Psoas muscle (tissue), 8 donors: ENCODE results near the gene PRSS38. TPM values are rescaled to one million over a fixed set of nuclear protein-coding genes. Genes with fewer than 3 reads are reported as not detected.

ENCODE experiments used
- ATAC-seq, 4 donors: fragments of 200-7000 bp; cut with Tn5 transposase; one replicate each; pipeline ENCODE4 v1.9.1; 2020; ENCODE audit warnings: moderate library complexity in 3 of 4, mild to moderate bottlenecking in 2 of 4
- DNase-seq, 2 donors: peaks; one replicate each; pipeline ENCODE4 v3.0.0-alpha.2; 2020
- H3K27ac ChIP-seq: fragments of 200-600 bp; one replicate; pipeline ENCODE4 v1.8.0; 2022
- H3K27me3 ChIP-seq, 3 donors: fragments of 200-600 bp in 1 of 3; one replicate each; pipeline versions ENCODE4 v1.6.1 to v1.8.0; 2013 to 2022; ENCODE audit warnings: low read length in 2 of 3, mild to moderate bottlenecking in 2 of 3, moderate library complexity in 1 of 3; ENCODE audit not compliant: insufficient read depth in 3 of 3
- H3K36me3 ChIP-seq, 2 donors: fragments of 200-600 bp in 1 of 2; one replicate each; pipeline versions ENCODE4 v1.6.1 to v1.8.0; 2013 to 2022; ENCODE audit warnings: low read depth in 1 of 2, mild to moderate bottlenecking in 1 of 2, moderate library complexity in 1 of 2; ENCODE audit not compliant: insufficient read depth in 1 of 2
- H3K4me1 ChIP-seq: fragments of 200-600 bp; one replicate; pipeline ENCODE4 v1.8.0; 2022
- H3K4me3 ChIP-seq: fragments of 200-600 bp; one replicate; pipeline ENCODE4 v1.8.0; 2022; ENCODE audit warnings: mild to moderate bottlenecking
- H3K9me3 ChIP-seq: fragments of 200-600 bp; one replicate; pipeline ENCODE4 v1.8.0; 2022
- CTCF ChIP-seq: fragments of 200-600 bp; IDR thresholded peaks from one replicate; pipeline ENCODE4 v1.8.0; 2022; ENCODE audit warnings: antibody characterized with exemption
- WGBS, 3 donors: extraction: QIAGEN DNeasy Blood & Tissue Kit; methylation state at CpG; one replicate each; pipeline versions ENCODE4 v1.1.6 to v1.1.7; 2013; 5-methylcytosine and 5-hydroxymethylcytosine counted together
- intact Hi-C, 2 donors: fragments of 100-400 bp; cut with DNase I; formaldehyde crosslinking; loops; one replicate each; pipeline versions ENCODE4 v1.11.0 to v1.14.2; 2022
- polyA plus RNA-seq, 3 donors: library from polyadenylated mRNA; stranded (reverse); fragments of 200-250 nt; gene quantifications; one replicate each; pipeline ENCODE4 v1.2.3, GENCODE V29; 2013
- total RNA-seq, 4 donors: library from RNA; stranded (reverse); fragmentation: NEBNext Ultra II Directional in 2 of 4; extraction: Animal tissue kit (Norgen Biotek cat#: 25700) in 2 of 4; gene quantifications; one replicate each; pipeline versions ENCODE4 v1.2.1 to v1.2.4, GENCODE V29; 2021 to 2023
- donor health status: healthy with polysubstance abuse.
- donor health status: DM: no; HTN: no; CAD: no; lungs with moderate emphysema.
- donor health status: Bipolar disorder and iron deficiency.
- donor health status: healthy.
- donor health status: DM: yes; HTN: yes; CAD: no.
- donor health status: DM: no; HTN: no; CAD: no.
- donor health status: DM: no; HTN: no; CAD: no.
- donor health status: DM: yes; HTN: yes; CAD: no.

PRSS38 gene
- total and polyA plus RNA-seq, 7 donors, result not detected

- Histone ChIP-seq H3K4me3 (no peak overlapping the region), H3K27ac (no peak overlapping the region), H3K36me3 (no peaks in the 10 kb centered on the region), H3K27me3 (peaks cover 0 to 5% (median 0%) of the 10 kb centered on the region in 3 donors), H3K9me3 (no peaks in the 10 kb centered on the region), H3K4me1 (peaks cover 8% of the 10 kb centered on the region)
- WGBS, 3 donors, result 82 to 91% (median 86%) methylated on average over 8 of the region's 8 CpGs
- peak in 1 of 2 donors; percentile 11 for DNase-seq
- ATAC-seq, result no peak
- intact Hi-C loops, result no loop called here
- no peak for TF ChIP-seq CTCF
These were observed 69.7 kb downstream of the PRSS38 start for GRCh38 chr1:227885135-227885647.

- ATAC-seq (peak; percentile 42 to 74 (median 70)), DNase-seq (peak; percentile 79 to 84)
- Histone ChIP-seq H3K27ac (no peak overlapping the region), H3K9me3 (no peaks in the 10 kb centered on the region), H3K27me3 (peaks cover 0 to 5% (median 0%) of the 10 kb centered on the region in 3 donors), H3K4me1 (peaks cover 8% of the 10 kb centered on the region), H3K36me3 (no peaks in the 10 kb centered on the region), H3K4me3 (no peak overlapping the region)
- no peak for TF ChIP-seq CTCF
- 38 to 41% (median 39%) methylated on average over 14 of the region's 14 CpGs for WGBS, 3 donors
- intact Hi-C loops, result no loop called here
These were observed 70.4 kb downstream of the PRSS38 start for GRCh38 chr1:227885648-227886502.

GRCh38 chr1:227886503-227886961 lies 71.1 kb downstream of the PRSS38 start:
- Histone ChIP-seq H3K27ac (no peak overlapping the region), H3K36me3 (no peaks in the 10 kb centered on the region), H3K9me3 (no peaks in the 10 kb centered on the region), H3K4me3 (peak overlapping the region; percentile 53), H3K27me3 (peaks cover 0 to 5% (median 0%) of the 10 kb centered on the region in 3 donors), H3K4me1 (peaks cover 8% of the 10 kb centered on the region)
- WGBS, 3 donors, result 23 to 28% (median 26%) methylated on average over 18 of the region's 18 CpGs
- TF ChIP-seq CTCF, result no peak
- no peak for ATAC-seq
- peak in 1 of 2 donors; percentile 30 for DNase-seq
- intact Hi-C loops, result no loop called here

GRCh38 chr1:227886993-227887696 lies 71.7 kb downstream of the PRSS38 start:
- H3K27ac ChIP-seq, result peak overlapping the region; percentile 60
- 10 to 16% (median 15%) methylated on average over 17 to 30 of the region's 30 CpGs for WGBS, 3 donors
- H3K27me3 ChIP-seq, result peaks cover 0 to 5% (median 0%) of the 10 kb centered on the region in 3 donors
- H3K36me3 ChIP-seq, result no peaks in the 10 kb centered on the region
- TF ChIP-seq CTCF, result no peak
- ATAC-seq (peak in 3 of 4 donors; percentile 19 to 47 (median 29)), DNase-seq (peak in 1 of 2 donors; percentile 75)
- H3K9me3 ChIP-seq, result no peaks in the 10 kb centered on the region
- H3K4me1 ChIP-seq, result peaks cover 8% of the 10 kb centered on the region
- intact Hi-C loops, result no loop called here
- H3K4me3 ChIP-seq, result peak overlapping the region; percentile 53
